ENCODE measurements around the gene PLEKHH2.

PLEKHH2 gene

DNA sequence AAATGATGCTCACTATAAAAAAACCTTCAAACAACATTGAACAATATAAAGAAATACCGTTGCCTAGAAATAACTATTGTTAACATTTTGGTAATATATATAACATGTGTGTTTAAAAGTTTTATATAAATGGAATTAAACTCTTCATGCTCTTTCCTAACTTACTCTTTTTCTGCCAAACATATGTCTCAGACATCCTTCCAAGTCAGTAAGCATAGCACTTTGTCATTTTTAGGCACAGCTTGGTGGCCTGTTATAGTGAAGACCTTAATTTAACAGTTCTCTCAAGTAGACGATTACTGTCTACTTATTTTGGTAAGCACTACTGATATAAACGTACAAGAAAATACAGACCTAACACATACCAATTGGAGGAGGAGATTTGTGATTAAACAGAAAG, 177.7 kb downstream of the PLEKHH2 start:
- no peak for DNase-seq

Measured in fibroblast of skin of back (primary cell).